OCI-LY3 (cell line): ENCODE data around the gene TEX26.

ENCODE experiments used
- H2AFZ ChIP-seq: fragments of 200-600, 300-600 bp; shearing (Covaris generic); 2 replicates; pipeline ENCODE4 v1.6.0; 2014; ENCODE audit warnings: antibody characterized with exemption, low read depth, low read length
- H3K27ac ChIP-seq: fragments of 200-600, 300-600 bp; sonication (generic); 2 replicates; pipeline ENCODE4 v1.5.1; 2014; ENCODE audit warnings: mild to moderate bottlenecking, low read length, moderate library complexity, mixed read lengths
- H3K27me3 ChIP-seq: fragments of 200-600, 300-600 bp; sonication (generic); 2 replicates; pipeline ENCODE4 v1.6.1; 2014; ENCODE audit warnings: low read depth, low read length, mixed read lengths
- H3K36me3 ChIP-seq: fragments of 200-600, 300-600 bp; sonication (generic); replicated peaks from 2 replicates; pipeline ENCODE3; 2014; ENCODE audit warnings: low read depth, low read length, mixed read lengths
- H3K4me1 ChIP-seq: fragments of 300-600, 200-600 bp; sonication (generic); 2 replicates; pipeline ENCODE4 v1.6.1; 2014; ENCODE audit warnings: low read length, mixed read lengths
- H3K4me2 ChIP-seq: fragments of 200-600, 300-600 bp; sonication (generic); 2 replicates; pipeline ENCODE4 v1.6.1; 2014; ENCODE audit warnings: low read length, mixed read lengths
- H3K4me3 ChIP-seq: fragments of 300-600, 200-600 bp; sonication (generic); 2 replicates; pipeline ENCODE4 v1.5.1; 2014; ENCODE audit warnings: antibody characterized with exemption, mild to moderate bottlenecking, low read length, moderate library complexity
- H3K79me2 ChIP-seq: fragments of 300-600, 200-600 bp; shearing (Covaris generic); 2 replicates; pipeline ENCODE4 v1.6.1; 2014; ENCODE audit warnings: mild to moderate bottlenecking, low read length, mixed read lengths
- H3K9ac ChIP-seq: fragments of 300-600, 200-600 bp; shearing (Covaris generic); 2 replicates; pipeline ENCODE4 v1.6.0; 2014; ENCODE audit warnings: mild to moderate bottlenecking, low read length, moderate library complexity
- H3K9me3 ChIP-seq: fragments of 200-600, 300-600 bp; shearing (Covaris generic); 2 replicates; pipeline ENCODE4 v1.6.1; 2014; ENCODE audit warnings: low read length, mixed read lengths; ENCODE audit not compliant: insufficient read depth
- H4K20me1 ChIP-seq: fragments of 200-600, 300-600 bp; sonication (generic); 2 replicates; pipeline ENCODE4 v1.6.1; 2016; ENCODE audit warnings: low read length, mixed read lengths; ENCODE audit not compliant: insufficient read depth
- CTCF ChIP-seq: fragments of 200-600, 300-600 bp; sonication (generic); IDR thresholded peaks from 2 replicates; pipeline ENCODE4 v1.5.1; 2014; ENCODE audit warnings: antibody characterized with exemption, low read length, low read depth
- EZH2phosphoT487 ChIP-seq: fragments of 200-600 bp; shearing (Covaris generic); IDR thresholded peaks from 2 replicates; pipeline ENCODE4 v1.6.1; 2018; ENCODE audit warnings: antibody characterized with exemption, mixed run types, low read depth

TEX26 gene

GRCh38 chr13:30910676-30911075 lies 21.8 kb upstream of the TEX26 start:
- Histone ChIP-seq H3K27ac (no peak overlapping the region), H3K4me1 (no peaks in the 10 kb centered on the region), H3K4me3 (no peak overlapping the region), H4K20me1 (no peaks in the 10 kb centered on the region), H3K27me3 (peaks cover 58% of the 10 kb centered on the region), H3K9ac (no peak overlapping the region), H3K36me3 (no peaks in the 10 kb centered on the region), H3K79me2 (no peaks in the 10 kb centered on the region), H3K9me3 (no peaks in the 10 kb centered on the region), H2AFZ (no peak overlapping the region), H3K4me2 (no peak overlapping the region)
- TF ChIP-seq CTCF = no peak
- no peak for TF ChIP-seq EZH2phosphoT487

- Histone ChIP-seq H2AFZ (no peak overlapping the region), H3K4me3 (no peak overlapping the region), H3K4me1 (no peaks in the 10 kb centered on the region), H3K79me2 (no peaks in the 10 kb centered on the region), H4K20me1 (no peaks in the 10 kb centered on the region), H3K9me3 (no peaks in the 10 kb centered on the region), H3K27me3 (peaks cover 69% of the 10 kb centered on the region), H3K9ac (no peak overlapping the region), H3K4me2 (no peak overlapping the region), H3K27ac (no peak overlapping the region), H3K36me3 (no peaks in the 10 kb centered on the region)
- TF ChIP-seq CTCF (no peak), EZH2phosphoT487 (no peak)
Measured at GRCh38 chr13:30915691-30916541, 16.5 kb upstream of the TEX26 start.

GRCh38 chr13:30916991-30917390 lies 15.5 kb upstream of the TEX26 start:
- peaks cover 67% of the 10 kb centered on the region for H3K27me3 ChIP-seq
- no peaks in the 10 kb centered on the region for H3K4me1 ChIP-seq
- no peaks in the 10 kb centered on the region for H4K20me1 ChIP-seq
- H3K9me3 ChIP-seq = no peaks in the 10 kb centered on the region
- H3K27ac ChIP-seq = no peak overlapping the region
- H2AFZ ChIP-seq = no peak overlapping the region
- no peak overlapping the region for H3K4me3 ChIP-seq
- no peaks in the 10 kb centered on the region for H3K79me2 ChIP-seq
- no peak overlapping the region for H3K4me2 ChIP-seq
- H3K9ac ChIP-seq = no peak overlapping the region
- H3K36me3 ChIP-seq = no peaks in the 10 kb centered on the region
- TF ChIP-seq CTCF (no peak), EZH2phosphoT487 (no peak)

GRCh38 chr13:30918662-30919405 lies 13.6 kb upstream of the TEX26 start:
- TF ChIP-seq EZH2phosphoT487 (no peak), CTCF (no peak)
- Histone ChIP-seq H3K79me2 (no peaks in the 10 kb centered on the region), H3K27ac (no peak overlapping the region), H3K36me3 (no peaks in the 10 kb centered on the region), H3K9ac (no peak overlapping the region), H3K27me3 (peaks cover 60% of the 10 kb centered on the region), H3K4me3 (no peak overlapping the region), H3K9me3 (no peaks in the 10 kb centered on the region), H3K4me2 (no peak overlapping the region), H2AFZ (no peak overlapping the region), H4K20me1 (no peaks in the 10 kb centered on the region), H3K4me1 (no peaks in the 10 kb centered on the region)
